ENCODE measurements around the gene KIAA1217.

GRCh38 chr10:24168258-24169170 is 40.4 kb upstream of the KIAA1217 start:
- TF ChIP-seq CTCF (IDR thresholded peaks at IDR 0.05; ENCODE audit: insufficient read depth, low read length, poor library complexity, severe bottlenecking) (no peak), EZH2phosphoT487 (conservative IDR thresholded peaks at IDR 0.05; ENCODE audit: low read length) (no peak)
